NB4 (cell line): Measurements from ENCODE around the gene CFLAR.

Source experiments
- MAX ChIP-seq: IDR thresholded peaks from 2 replicates; pipeline ENCODE4 v1.6.1; 2011; ENCODE audit warnings: low read depth, low read length
- MYC ChIP-seq: IDR thresholded peaks from 2 replicates; pipeline ENCODE4 v1.6.1; 2011; ENCODE audit warnings: low read depth, low read length
- POLR2A ChIP-seq: IDR thresholded peaks from 2 replicates; pipeline ENCODE4 v1.6.1; 2011; ENCODE audit warnings: mild to moderate bottlenecking; ENCODE audit not compliant: insufficient read length; ENCODE audit errors: extremely low read depth
- TF ChIP-seq, protein P1 (sequence below): IDR thresholded peaks from one replicate; pipeline ENCODE4 v1.5.1; 2012; ENCODE audit warnings: low read depth, low read length

- TF ChIP-seq POLR2A (no peak), MAX (no peak), MYC (no peak)
- TF ChIP-seq, protein P1, sequence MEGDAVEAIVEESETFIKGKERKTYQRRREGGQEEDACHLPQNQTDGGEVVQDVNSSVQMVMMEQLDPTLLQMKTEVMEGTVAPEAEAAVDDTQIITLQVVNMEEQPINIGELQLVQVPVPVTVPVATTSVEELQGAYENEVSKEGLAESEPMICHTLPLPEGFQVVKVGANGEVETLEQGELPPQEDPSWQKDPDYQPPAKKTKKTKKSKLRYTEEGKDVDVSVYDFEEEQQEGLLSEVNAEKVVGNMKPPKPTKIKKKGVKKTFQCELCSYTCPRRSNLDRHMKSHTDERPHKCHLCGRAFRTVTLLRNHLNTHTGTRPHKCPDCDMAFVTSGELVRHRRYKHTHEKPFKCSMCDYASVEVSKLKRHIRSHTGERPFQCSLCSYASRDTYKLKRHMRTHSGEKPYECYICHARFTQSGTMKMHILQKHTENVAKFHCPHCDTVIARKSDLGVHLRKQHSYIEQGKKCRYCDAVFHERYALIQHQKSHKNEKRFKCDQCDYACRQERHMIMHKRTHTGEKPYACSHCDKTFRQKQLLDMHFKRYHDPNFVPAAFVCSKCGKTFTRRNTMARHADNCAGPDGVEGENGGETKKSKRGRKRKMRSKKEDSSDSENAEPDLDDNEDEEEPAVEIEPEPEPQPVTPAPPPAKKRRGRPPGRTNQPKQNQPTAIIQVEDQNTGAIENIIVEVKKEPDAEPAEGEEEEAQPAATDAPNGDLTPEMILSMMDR, result no peak
These were observed 34.6 kb downstream of the CFLAR start for GRCh38 chr2:201150454-201151020.
